Astrocyte (in vitro differentiated cells and primary cell): ENCODE results near the gene SLC22A14.

Source experiments
- CTCF ChIP-seq: IDR thresholded peaks from 2 replicates; pipeline ENCODE4 v1.5.1; 2011; ENCODE audit warnings: low read depth, mild to moderate bottlenecking, inconsistent platforms, low read length, moderate library complexity; ENCODE audit not compliant: insufficient read depth
- EZH2 ChIP-seq: IDR thresholded peaks from 2 replicates; pipeline ENCODE4 v1.6.1; 2012; ENCODE audit warnings: mild to moderate bottlenecking, low read length, inconsistent platforms; ENCODE audit not compliant: insufficient read depth

GRCh38 chr3:38254872-38255271 lies 27.2 kb upstream of the SLC22A14 start:
- TF ChIP-seq CTCF (no peak), EZH2 (no peak)
